DMS 273 (cell line): ENCODE results near the gene REEP6.
A peak's percentile ranks its signal among the peaks of the same experiment; 100 is the strongest.
"Not testable (repeated sequence)": the region's sequence is repeated elsewhere in the genome, so short reads cannot be mapped to it uniquely, and the experiment has no call there.

Experiments
- DNase-seq: peaks from one replicate; lab custom pipeline; 2025; ENCODE audit not compliant: unreplicated experiment; lab: John Stamatoyannopoulos, UW

REEP6 gene

GRCh38 chr19:1471515-1472160 is 19.3 kb upstream of the REEP6 start:
- peak; percentile 66 for DNase-seq

GRCh38 chr19:1472231-1473084 is 18.5 kb upstream of the REEP6 start:
- DNase-seq: peak; percentile 89

GRCh38 chr19:1473085-1473851 is 17.7 kb upstream of the REEP6 start:
- DNase-seq: peak; percentile 54

DNA sequence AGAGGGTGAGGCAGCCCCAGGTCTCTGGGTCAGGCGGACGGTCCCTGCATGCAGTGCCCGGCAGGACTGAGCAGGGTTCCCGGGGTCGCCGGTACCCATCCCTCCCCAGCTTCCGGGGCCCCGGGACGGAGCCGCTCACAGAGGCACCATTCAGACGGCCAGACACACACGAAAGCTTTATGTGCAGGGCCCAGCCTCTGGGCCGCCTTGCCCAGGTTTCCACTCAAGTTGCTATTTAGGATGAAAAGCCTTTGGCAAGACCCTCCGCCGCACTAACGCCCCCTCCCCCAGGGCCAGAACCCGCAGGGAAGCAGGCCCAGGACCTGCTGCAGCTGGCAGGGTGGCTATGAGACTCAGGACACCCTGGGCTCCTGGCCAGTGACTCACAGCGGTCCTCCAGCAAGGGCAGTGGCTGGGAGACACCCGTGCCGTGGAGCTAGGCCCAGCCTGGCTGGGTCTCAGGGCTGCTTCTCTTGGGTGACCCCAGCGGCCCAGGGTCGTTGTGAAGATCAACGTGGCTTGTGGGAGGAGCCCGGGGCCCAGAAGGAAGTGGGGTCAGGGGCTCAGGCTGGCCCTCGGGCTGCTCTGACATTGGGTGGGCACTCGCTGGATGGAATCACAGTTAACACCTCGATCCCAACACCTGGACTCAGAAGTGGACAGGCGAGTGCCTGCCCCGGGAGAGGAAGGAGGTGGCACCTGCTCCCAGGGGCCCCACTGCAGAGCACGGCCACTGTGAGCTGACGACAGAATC is 16.8 kb upstream of the REEP6 start:
- no peak for DNase-seq

- no peak for DNase-seq
Measured at GRCh38 chr19:1474765-1475351, 16.1 kb upstream of the REEP6 start.

- DNase-seq: no peak
Measured at GRCh38 chr19:1475751-1476437, 15.1 kb upstream of the REEP6 start.

DNA sequence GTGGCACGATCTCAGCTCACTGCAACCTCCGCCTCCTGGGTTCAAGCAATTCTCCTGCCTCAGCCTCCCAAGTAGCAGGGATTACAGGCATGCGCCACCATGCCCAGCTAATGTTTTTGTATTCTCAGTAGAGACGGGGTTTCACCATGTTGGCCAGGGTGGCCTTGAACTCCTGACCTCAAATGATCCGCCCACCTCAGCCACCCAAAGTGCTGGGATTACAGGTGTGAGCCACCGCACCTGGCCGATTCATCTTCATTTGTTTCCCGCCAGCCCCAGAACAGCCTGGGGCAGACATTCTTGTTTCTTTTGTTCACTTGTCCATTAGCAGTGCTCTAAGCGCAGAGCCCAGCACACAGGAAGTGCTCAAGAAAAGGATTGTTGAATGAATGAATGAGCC is 13.9 kb upstream of the REEP6 start:
- not testable (repeated sequence) for DNase-seq

GRCh38 chr19:1478934-1479707 is 11.9 kb upstream of the REEP6 start, which contains the start of gene C19orf25:
Gene C19orf25, minus strand, starts transcription at chr19:1479215. Its CDS starts 312 bp downstream, at chr19:1478903.
- DNase-seq: peak; percentile 98

GRCh38 chr19:1481224-1481892 is 9.6 kb upstream of the REEP6 start:
- DNase-seq: no peak

- DNase-seq: no peak
Measured at GRCh38 chr19:1481893-1482360, 9.1 kb upstream of the REEP6 start.

DNA sequence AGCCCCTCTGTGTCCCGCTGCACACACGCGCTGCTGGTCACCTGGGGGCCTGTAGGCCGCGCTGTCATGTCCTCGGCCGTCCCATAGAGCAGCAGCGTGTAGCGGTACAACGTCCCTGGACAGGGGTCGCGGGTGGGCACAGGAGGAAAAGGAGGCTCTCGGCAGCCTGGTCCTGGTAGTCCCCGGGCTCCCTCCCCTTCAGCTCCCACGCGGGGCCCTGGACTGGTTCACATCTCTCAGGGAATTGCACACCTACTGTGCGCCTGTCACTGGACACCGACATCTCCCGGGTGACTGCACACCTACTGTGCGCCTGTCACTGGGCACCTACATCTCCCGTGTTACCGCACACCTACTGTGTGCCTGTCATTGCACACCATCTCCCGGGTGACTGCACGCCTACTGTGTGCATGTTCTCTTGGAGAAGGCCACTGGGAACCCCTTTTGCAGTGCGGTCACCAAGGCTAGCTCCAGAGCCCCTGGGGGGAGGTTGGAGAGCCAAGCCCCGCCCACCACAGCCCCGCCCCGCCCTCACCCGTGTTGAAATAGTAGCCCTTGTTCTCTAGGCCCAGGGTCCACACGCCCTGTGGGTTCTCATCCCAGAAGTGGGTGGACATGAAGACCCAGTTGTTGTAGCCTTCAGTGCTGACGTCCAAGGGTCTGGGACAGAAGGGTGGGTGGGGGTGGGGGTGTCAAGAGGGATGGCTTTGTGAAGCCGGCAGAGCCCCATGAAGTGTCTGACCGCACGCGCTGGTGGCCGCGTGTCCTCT is 8.4 kb upstream of the REEP6 start:
- DNase-seq: no peak

DNA sequence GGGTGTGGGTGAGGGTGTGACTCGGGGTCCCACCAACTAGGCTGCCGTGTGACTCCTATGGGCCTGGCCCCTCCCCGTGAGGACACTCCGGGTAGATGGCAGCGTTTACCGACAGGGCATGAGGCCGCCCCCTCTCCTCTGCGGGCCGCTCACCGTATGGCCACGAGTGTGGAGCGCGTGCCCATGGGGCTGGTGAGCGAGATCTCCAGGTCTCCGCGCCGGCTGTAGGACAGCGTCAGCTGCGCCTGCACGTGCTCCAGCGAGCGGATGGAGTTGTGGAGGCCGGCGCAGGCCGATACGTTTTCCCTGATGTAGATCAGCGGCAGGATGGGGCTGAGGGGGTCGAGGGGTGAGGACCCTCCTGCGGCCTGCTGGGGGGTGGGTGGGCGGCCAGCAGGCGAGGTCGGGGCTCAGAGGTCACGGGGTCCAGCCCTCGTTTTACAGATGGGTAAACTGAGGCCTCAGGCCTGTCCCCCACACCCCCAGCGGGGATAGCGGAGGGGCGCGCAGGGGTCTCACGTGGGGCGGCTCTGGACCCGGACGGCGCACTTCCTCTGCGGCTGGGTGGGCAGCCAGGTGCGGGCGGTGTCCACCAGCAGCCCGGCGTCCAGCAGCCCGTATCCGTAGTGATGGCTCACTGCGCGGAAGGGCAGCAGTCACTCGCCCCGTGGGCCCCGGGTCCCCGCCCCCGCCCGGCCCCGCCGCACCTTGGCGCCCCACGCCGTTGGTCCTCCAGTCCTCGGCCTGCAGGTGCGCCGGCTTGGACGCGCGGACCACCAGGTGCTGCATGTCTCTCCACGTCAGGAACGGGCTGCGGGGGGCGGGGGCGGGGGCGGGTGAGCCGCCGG is 7.6 kb upstream of the REEP6 start:
- no peak for DNase-seq

DNA sequence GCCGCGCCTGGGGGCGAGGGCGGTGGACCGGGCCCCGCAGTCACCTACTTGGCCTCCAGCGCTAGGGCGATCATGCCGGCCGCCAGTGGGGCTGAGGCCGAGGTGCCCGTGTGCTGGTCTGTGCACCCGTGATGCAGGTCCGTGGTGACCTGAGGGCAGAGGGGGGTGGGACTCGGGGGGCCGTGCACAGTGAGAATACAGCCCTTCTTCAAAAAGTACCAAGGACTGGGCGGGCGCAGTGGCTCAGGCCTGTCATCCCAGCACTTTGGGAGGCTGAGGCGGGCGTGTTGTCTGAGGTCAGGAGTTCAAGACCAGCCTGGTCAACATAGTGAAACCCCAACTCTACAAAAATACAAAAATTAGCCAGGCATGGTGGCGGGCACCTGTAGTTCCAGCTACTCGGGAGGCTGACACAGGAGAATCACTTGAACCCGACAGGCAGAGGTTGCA is 7.0 kb upstream of the REEP6 start:
- no peak for DNase-seq

GRCh38 chr19:1486720-1487575 is 4.0 kb upstream of the REEP6 start:
- no peak for DNase-seq

- no peak for DNase-seq
Measured at GRCh38 chr19:1487576-1488281, 3.3 kb upstream of the REEP6 start.
